HepG2 (cell line): ENCODE data around the gene RPL41. TPM values are rescaled to one million over a fixed set of nuclear protein-coding genes. Genes with fewer than 3 reads are reported as not detected.

Source experiments
- ARNT2 ChIP-seq: sonication (generic); formaldehyde crosslinking; IDR thresholded peaks from 2 replicates; pipeline ENCODE4 v1.8.0; 2022; ENCODE audit warnings: mild to moderate bottlenecking, low read depth, missing genetic modification reagents, moderate library complexity
- CCAR2 ChIP-seq: fragments of 200-400 bp; formaldehyde crosslinking; optimal IDR thresholded peaks from 2 replicates; pipeline ENCODE3; 2018; ENCODE audit warnings: low read depth, mild to moderate bottlenecking, low read length, moderate library complexity
- DNMT1 ChIP-seq: sonication (generic); formaldehyde crosslinking; IDR thresholded peaks from 2 replicates; pipeline ENCODE4 v1.5.1; 2020; ENCODE audit warnings: mild to moderate bottlenecking, missing genetic modification reagents
- FOXO1 ChIP-seq: sonication (generic); formaldehyde crosslinking; IDR thresholded peaks from 2 replicates; pipeline ENCODE4 v1.4.0; 2020; ENCODE audit warnings: missing genetic modification reagents
- HES4 ChIP-seq: sonication (generic); formaldehyde crosslinking; IDR thresholded peaks from 2 replicates; pipeline ENCODE4 v1.9.0; 2021; ENCODE audit warnings: mild to moderate bottlenecking, missing genetic modification reagents, borderline replicate concordance
- HNRNPK ChIP-seq: fragments of 200-400 bp; formaldehyde crosslinking; IDR thresholded peaks from 2 replicates; pipeline ENCODE4 v1.6.1; 2018; ENCODE audit warnings: low read length, low read depth, moderate library complexity, mild to moderate bottlenecking; ENCODE audit not compliant: poor library complexity, severe bottlenecking
- HNRNPLL ChIP-seq: fragments of 200-400 bp; formaldehyde crosslinking; IDR thresholded peaks from 2 replicates; pipeline ENCODE4 v1.6.1; 2017; ENCODE audit warnings: mild to moderate bottlenecking, low read depth, low read length; ENCODE audit not compliant: poor library complexity, severe bottlenecking
- IRF9 ChIP-seq: sonication (generic); formaldehyde crosslinking; IDR thresholded peaks from 2 replicates; pipeline ENCODE4 v1.8.0; 2022; ENCODE audit warnings: missing genetic modification reagents, mild to moderate bottlenecking, borderline replicate concordance
- KLF15 ChIP-seq: sonication (generic); formaldehyde crosslinking; IDR thresholded peaks from 2 replicates; pipeline ENCODE4 v1.8.1; 2023; ENCODE audit warnings: borderline replicate concordance, mild to moderate bottlenecking, inconsistent platforms, missing genetic modification reagents, mixed read lengths
- NFIB ChIP-seq: sonication (generic); formaldehyde crosslinking; IDR thresholded peaks from 2 replicates; pipeline ENCODE4 v1.9.0; 2021; ENCODE audit warnings: missing genetic modification reagents, mild to moderate bottlenecking, borderline replicate concordance
- NFRKB ChIP-seq: fragments of 450-650 bp; IDR thresholded peaks from 2 replicates; pipeline ENCODE4 v1.6.1; 2017
- NFYC ChIP-seq: IDR thresholded peaks from 2 replicates; pipeline ENCODE4 v1.6.1; 2016; ENCODE audit warnings: missing genetic modification reagents, missing compliant biosample characterization
- RARA ChIP-seq: IDR thresholded peaks from 2 replicates; pipeline ENCODE4 v1.6.1; 2016; ENCODE audit warnings: missing genetic modification reagents, missing compliant biosample characterization
- SP2 ChIP-seq: sonication (generic); formaldehyde crosslinking; IDR thresholded peaks from 2 replicates; pipeline ENCODE4 v1.5.1; 2020; ENCODE audit warnings: mild to moderate bottlenecking, missing genetic modification reagents
- SP4 ChIP-seq: sonication (generic); formaldehyde crosslinking; IDR thresholded peaks from 2 replicates; pipeline ENCODE4 v1.8.1; 2023; ENCODE audit warnings: mild to moderate bottlenecking, missing genetic modification reagents
- THAP11 ChIP-seq: IDR thresholded peaks from 2 replicates; pipeline ENCODE4 v1.6.1; 2016; ENCODE audit warnings: missing biosample characterization, missing genetic modification reagents
- ZBTB1 ChIP-seq: sonication (generic); formaldehyde crosslinking; IDR thresholded peaks from 2 replicates; pipeline ENCODE4 v1.4.0; 2020; ENCODE audit warnings: missing genetic modification reagents, borderline replicate concordance
- ZBTB14 ChIP-seq: sonication (generic); formaldehyde crosslinking; IDR thresholded peaks from 2 replicates; pipeline ENCODE4 v1.4.0; 2020; ENCODE audit warnings: missing genetic modification reagents
- ZNF230 ChIP-seq: sonication (generic); formaldehyde crosslinking; IDR thresholded peaks from 2 replicates; pipeline ENCODE4 v1.4.0; 2020; ENCODE audit warnings: mild to moderate bottlenecking, missing genetic modification reagents
- ZNF235 ChIP-seq: sonication (generic); formaldehyde crosslinking; IDR thresholded peaks from 2 replicates; pipeline ENCODE4 v1.8.1; 2023; ENCODE audit warnings: mild to moderate bottlenecking, missing genetic modification reagents, borderline replicate concordance
- ZNF276 ChIP-seq: sonication (generic); formaldehyde crosslinking; IDR thresholded peaks from 2 replicates; pipeline ENCODE4 v1.4.0; 2020; ENCODE audit warnings: mild to moderate bottlenecking, low read depth, missing genetic modification reagents
- ZNF382 ChIP-seq: sonication (generic); formaldehyde crosslinking; IDR thresholded peaks from 2 replicates; pipeline ENCODE4 v1.5.0; 2020; ENCODE audit warnings: missing genetic modification reagents, mild to moderate bottlenecking, borderline replicate concordance
- ZNF430 ChIP-seq: sonication (generic); formaldehyde crosslinking; IDR thresholded peaks from 2 replicates; pipeline ENCODE4 v1.9.0; 2021; ENCODE audit warnings: mild to moderate bottlenecking, missing genetic modification reagents
- ZNF552 ChIP-seq: sonication (generic); formaldehyde crosslinking; IDR thresholded peaks from 2 replicates; pipeline ENCODE4 v1.9.0; 2022; ENCODE audit warnings: missing genetic modification reagents, mild to moderate bottlenecking, borderline replicate concordance
- ZNF746 ChIP-seq: sonication (generic); formaldehyde crosslinking; IDR thresholded peaks from 2 replicates; pipeline ENCODE4 v1.8.0; 2022; ENCODE audit warnings: mild to moderate bottlenecking, missing genetic modification reagents
- polyA plus RNA-seq, 8 experiments: library from polyadenylated mRNA; depleted of rRNA in 3 of 8; stranded (reverse) in 7 of 8; unstranded in 1 of 8; fragments of >200 nt; fragmentation: Illumina TruSeq in 4 of 8; extraction: Trizol in 4 of 8; gene quantifications; 2 replicates each; pipeline versions ENCODE4 v1.2.1 to v1.2.3, GENCODE V29; 2011 to 2016; ENCODE audit warnings: low read depth in 4 of 8, missing spikeins in 1 of 8, mixed read lengths in 1 of 8; ENCODE audit not compliant: insufficient read depth in 1 of 8
- total RNA-seq, 5 experiments: library from RNA; depleted of rRNA; stranded (reverse); fragments of >200 nt; fragmentation: Illumina TruSeq; extraction: Trizol; gene quantifications; 2 replicates each; pipeline ENCODE4 v1.2.3, GENCODE V29; 2016; ENCODE audit warnings: low read depth in 1 of 5
- TF ChIP-seq, protein P1 (sequence below): sonication (generic); formaldehyde crosslinking; IDR thresholded peaks from 2 replicates; pipeline ENCODE4 v1.4.0; 2020; ENCODE audit warnings: missing genetic modification reagents, borderline replicate concordance

The RPL41 gene
- total and polyA plus RNA-seq, 2 of the 13 experiments (the other 11 are each of a cell fraction or from before 2014, with no cell fraction given), result 4,012 to 7,670 TPM

DNA sequence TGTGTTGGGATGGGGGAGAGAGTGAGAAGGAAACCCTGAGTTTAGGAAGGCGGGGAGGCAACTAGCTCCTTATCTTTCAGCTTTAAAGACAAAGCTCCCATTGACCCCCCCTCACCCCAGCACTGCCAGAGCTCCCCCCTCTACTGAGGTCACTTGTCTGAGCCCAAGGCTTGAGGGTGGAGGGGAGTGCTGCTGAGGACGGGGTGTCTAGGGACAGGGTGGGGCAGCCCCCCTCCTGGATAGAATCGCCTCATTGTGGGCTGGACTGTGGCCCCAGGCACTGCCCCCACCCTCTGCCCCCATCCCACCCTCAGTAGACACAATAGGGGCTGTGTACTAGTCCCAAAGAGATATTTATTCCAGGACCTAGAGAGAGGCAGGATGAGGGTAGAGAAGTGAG, 33.5 kb upstream of the RPL41 start (continued):
- no peak for TF ChIP-seq ZNF382
- TF ChIP-seq DNMT1, result no peak
- TF ChIP-seq, protein P1, sequence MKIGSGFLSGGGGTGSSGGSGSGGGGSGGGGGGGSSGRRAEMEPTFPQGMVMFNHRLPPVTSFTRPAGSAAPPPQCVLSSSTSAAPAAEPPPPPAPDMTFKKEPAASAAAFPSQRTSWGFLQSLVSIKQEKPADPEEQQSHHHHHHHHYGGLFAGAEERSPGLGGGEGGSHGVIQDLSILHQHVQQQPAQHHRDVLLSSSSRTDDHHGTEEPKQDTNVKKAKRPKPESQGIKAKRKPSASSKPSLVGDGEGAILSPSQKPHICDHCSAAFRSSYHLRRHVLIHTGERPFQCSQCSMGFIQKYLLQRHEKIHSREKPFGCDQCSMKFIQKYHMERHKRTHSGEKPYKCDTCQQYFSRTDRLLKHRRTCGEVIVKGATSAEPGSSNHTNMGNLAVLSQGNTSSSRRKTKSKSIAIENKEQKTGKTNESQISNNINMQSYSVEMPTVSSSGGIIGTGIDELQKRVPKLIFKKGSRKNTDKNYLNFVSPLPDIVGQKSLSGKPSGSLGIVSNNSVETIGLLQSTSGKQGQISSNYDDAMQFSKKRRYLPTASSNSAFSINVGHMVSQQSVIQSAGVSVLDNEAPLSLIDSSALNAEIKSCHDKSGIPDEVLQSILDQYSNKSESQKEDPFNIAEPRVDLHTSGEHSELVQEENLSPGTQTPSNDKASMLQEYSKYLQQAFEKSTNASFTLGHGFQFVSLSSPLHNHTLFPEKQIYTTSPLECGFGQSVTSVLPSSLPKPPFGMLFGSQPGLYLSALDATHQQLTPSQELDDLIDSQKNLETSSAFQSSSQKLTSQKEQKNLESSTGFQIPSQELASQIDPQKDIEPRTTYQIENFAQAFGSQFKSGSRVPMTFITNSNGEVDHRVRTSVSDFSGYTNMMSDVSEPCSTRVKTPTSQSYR (CRISPR knock-in tag), result peak; percentile 8; the same call in 1 of the 2 replicates
- no peak for TF ChIP-seq ARNT2 (CRISPR knock-in tag)
- TF ChIP-seq ZBTB1, result no peak
- no peak for TF ChIP-seq NFIB (CRISPR knock-in tag)
- TF ChIP-seq NFYC (CRISPR knock-in tag), result no peak
- peak; percentile 21; the same call in 1 of the 2 replicates for TF ChIP-seq THAP11 (CRISPR knock-in tag)
- peak; percentile 31; the same call in 1 of the 2 replicates for TF ChIP-seq ZNF746
- no peak for TF ChIP-seq ZNF552
- no peak for TF ChIP-seq SP4
- peak; percentile 2 for TF ChIP-seq CCAR2
- TF ChIP-seq NFRKB, result no peak
- TF ChIP-seq ZNF230 (CRISPR knock-in tag), result no peak
- TF ChIP-seq ZNF235 (CRISPR knock-in tag), result no peak
- no peak for TF ChIP-seq ZNF430
- no peak for TF ChIP-seq IRF9 (CRISPR knock-in tag)
- TF ChIP-seq HES4 (CRISPR knock-in tag), result no peak
- TF ChIP-seq KLF15, result no peak
- no peak for TF ChIP-seq ZNF276 (CRISPR knock-in tag)
- no peak for TF ChIP-seq HNRNPLL
- TF ChIP-seq SP2 (CRISPR knock-in tag), result no peak
- TF ChIP-seq HNRNPK, result no peak
- TF ChIP-seq RARA (CRISPR knock-in tag), result 0 out of 2 replicates have a peak, but pooled peaks have one; percentile 14
- no peak for TF ChIP-seq FOXO1 (CRISPR knock-in tag)
- no peak for TF ChIP-seq ZBTB14
